H1 (cell line): ENCODE measurements around the gene CBARP.

Source experiments
- PHF8 ChIP-seq: fragments of 200-600 bp; sonication (generic); conservative IDR thresholded peaks from 2 replicates; pipeline ENCODE4 v1.7.1; 2012; ENCODE audit warnings: low read depth, mild to moderate bottlenecking, inconsistent platforms, low read length, moderate library complexity
- SUZ12 ChIP-seq: fragments of 200-600 bp; sonication (generic); IDR thresholded peaks from 2 replicates; pipeline ENCODE4 v1.6.1; 2012; ENCODE audit warnings: mild to moderate bottlenecking, inconsistent platforms, low read length, moderate library complexity, mixed read lengths
- TF ChIP-seq, protein P1 (sequence below), 3 experiments: IDR thresholded peaks; 1 replicate in 2 of 3; 2 replicates in 1 of 3; pipeline versions ENCODE4 v1.5.1 to v1.6.1; 2011; ENCODE audit warnings: low read length in 3 of 3, mild to moderate bottlenecking in 3 of 3, inconsistent platforms in 2 of 3, low read depth in 1 of 3, moderate library complexity in 1 of 3; ENCODE audit not compliant: insufficient read depth in 1 of 3; ENCODE audit errors: control extremely low read depth in 1 of 3
- TF ChIP-seq, protein P2 (sequence below): IDR thresholded peaks from 2 replicates; pipeline ENCODE4 v1.6.1; 2012; ENCODE audit warnings: inconsistent platforms
- TF ChIP-seq, protein P3 (sequence below): IDR thresholded peaks from 2 replicates; pipeline ENCODE4 v1.6.1; 2011; ENCODE audit warnings: low read depth, mild to moderate bottlenecking, low read length; ENCODE audit not compliant: insufficient read depth

DNA sequence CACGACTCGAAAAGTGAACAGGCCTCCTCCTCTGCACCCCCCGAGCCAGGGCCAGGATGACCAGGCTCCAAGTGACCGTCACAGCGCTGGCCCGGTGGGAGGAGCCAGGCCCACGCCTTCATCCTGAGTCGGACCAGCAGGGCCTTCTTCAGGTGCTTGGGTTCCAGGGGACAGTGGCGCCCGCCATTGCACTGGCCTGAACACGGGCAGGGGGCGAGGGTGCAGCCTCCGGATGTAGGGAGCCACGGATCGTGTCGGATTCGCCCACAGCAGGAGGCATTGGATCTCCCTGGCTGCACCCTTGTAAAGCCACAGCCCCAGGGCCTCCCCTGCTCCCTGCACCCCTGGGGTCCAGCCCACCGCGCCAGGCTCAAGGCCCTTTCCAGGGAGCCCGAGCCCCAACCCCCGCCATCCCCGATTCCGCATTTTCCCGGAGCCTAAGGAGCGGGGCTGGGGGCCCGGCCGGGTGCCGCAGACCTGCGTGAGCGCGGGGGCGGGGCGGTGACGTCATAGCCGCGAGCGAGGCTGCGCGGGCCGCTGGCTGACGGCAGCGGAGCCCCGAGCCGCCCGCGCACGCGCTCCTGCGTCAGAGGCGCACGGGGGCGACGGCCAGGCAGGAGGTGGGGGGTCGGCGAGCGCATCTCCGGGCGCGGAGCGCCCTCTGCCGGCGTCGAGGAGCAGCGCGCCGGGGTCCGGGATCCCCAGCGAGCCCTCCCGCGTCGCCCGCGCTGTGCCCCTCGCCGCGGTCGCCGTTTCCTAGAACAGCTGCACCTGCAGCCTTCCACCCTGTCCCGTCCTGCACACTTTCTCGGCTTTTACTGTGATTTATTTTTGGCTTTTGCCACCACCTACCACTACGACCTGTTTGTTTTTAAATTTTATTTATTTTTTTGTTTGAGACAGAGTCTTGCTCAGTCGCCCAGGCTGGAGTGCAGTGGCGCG, 2.3 kb upstream of the CBARP start:
- TF ChIP-seq, protein P1, sequence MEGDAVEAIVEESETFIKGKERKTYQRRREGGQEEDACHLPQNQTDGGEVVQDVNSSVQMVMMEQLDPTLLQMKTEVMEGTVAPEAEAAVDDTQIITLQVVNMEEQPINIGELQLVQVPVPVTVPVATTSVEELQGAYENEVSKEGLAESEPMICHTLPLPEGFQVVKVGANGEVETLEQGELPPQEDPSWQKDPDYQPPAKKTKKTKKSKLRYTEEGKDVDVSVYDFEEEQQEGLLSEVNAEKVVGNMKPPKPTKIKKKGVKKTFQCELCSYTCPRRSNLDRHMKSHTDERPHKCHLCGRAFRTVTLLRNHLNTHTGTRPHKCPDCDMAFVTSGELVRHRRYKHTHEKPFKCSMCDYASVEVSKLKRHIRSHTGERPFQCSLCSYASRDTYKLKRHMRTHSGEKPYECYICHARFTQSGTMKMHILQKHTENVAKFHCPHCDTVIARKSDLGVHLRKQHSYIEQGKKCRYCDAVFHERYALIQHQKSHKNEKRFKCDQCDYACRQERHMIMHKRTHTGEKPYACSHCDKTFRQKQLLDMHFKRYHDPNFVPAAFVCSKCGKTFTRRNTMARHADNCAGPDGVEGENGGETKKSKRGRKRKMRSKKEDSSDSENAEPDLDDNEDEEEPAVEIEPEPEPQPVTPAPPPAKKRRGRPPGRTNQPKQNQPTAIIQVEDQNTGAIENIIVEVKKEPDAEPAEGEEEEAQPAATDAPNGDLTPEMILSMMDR (IDR thresholded peaks at IDR 0.05; ENCODE audit: control extremely low read depth in 1 of 3, insufficient read depth in 1 of 3, low read depth in 1 of 3, low read length in 3 of 3) = peak; percentile 63 to 89 (median 81)
- TF ChIP-seq, protein P2, sequence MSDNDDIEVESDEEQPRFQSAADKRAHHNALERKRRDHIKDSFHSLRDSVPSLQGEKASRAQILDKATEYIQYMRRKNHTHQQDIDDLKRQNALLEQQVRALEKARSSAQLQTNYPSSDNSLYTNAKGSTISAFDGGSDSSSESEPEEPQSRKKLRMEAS = peak; percentile 76
- TF ChIP-seq SUZ12 (no peak), PHF8 (no peak)
- TF ChIP-seq, protein P3, sequence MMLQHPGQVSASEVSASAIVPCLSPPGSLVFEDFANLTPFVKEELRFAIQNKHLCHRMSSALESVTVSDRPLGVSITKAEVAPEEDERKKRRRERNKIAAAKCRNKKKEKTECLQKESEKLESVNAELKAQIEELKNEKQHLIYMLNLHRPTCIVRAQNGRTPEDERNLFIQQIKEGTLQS = peak; percentile 75; the same call in 1 of the 2 replicates
